Measurements from ENCODE around the gene UTS2R. TPM values are rescaled to one million over a fixed set of nuclear protein-coding genes. Genes with fewer than 3 reads are reported as not detected.

UTS2R gene
- total RNA-seq, 1 experiment from 2014 or later: not detected

GRCh38 chr17:82327289-82327688 is 44.3 kb upstream of the UTS2R start:
- DNase-seq (ENCODE audit: unreplicated experiment): no peak
- BruUV-seq (replicated peaks): no TSS peak
- Mint-ChIP-seq H3K4me3 (ENCODE audit: unreplicated experiment) (no peak overlapping the region), H3K27me3 (ENCODE audit: insufficient read depth, unreplicated experiment) (no peaks in the 10 kb centered on the region), H3K4me1 (ENCODE audit: insufficient read depth, unreplicated experiment) (no peaks in the 10 kb centered on the region), H3K9me3 (ENCODE audit: unreplicated experiment) (no peaks in the 10 kb centered on the region), H3K27ac (ENCODE audit: low read depth, unreplicated experiment) (no peak overlapping the region), H3K36me3 (ENCODE audit: insufficient read depth, unreplicated experiment) (no peaks in the 10 kb centered on the region)
- POLR2A ChIA-PET: no interaction called here
- TF ChIP-seq CTCF (IDR thresholded peaks at IDR 0.05; ENCODE audit: unreplicated experiment): no peak
- intact Hi-C loops (cut with micrococcal nuclease): no loop called here
- CTCF ChIA-PET: no interaction called here

GRCh38 chr17:82327757-82328140 is 43.8 kb upstream of the UTS2R start:
- CTCF ChIA-PET: no interaction called here
- intact Hi-C loops (cut with micrococcal nuclease): no loop called here

GRCh38 chr17:82328141-82328993 is 43.2 kb upstream of the UTS2R start:
- Mint-ChIP-seq H3K9me3 (ENCODE audit: unreplicated experiment) (no peaks in the 10 kb centered on the region), H3K4me1 (ENCODE audit: insufficient read depth, unreplicated experiment) (peaks cover 7% of the 10 kb centered on the region), H3K36me3 (ENCODE audit: insufficient read depth, unreplicated experiment) (no peaks in the 10 kb centered on the region), H3K27ac (ENCODE audit: low read depth, unreplicated experiment) (no peak overlapping the region), H3K27me3 (ENCODE audit: insufficient read depth, unreplicated experiment) (no peaks in the 10 kb centered on the region), H3K4me3 (ENCODE audit: unreplicated experiment) (no peak overlapping the region)
- intact Hi-C loops (cut with micrococcal nuclease): no loop called here
- BruUV-seq (replicated peaks): no TSS peak
- ChIA-PET POLR2A (interaction anchor here (0.5 kb wide), 1 partner anchor 35 kb away, joined by 4 read pairs; no protein-coding TSS in a partner anchor), CTCF (no interaction called here)
- TF ChIP-seq CTCF (IDR thresholded peaks at IDR 0.05; ENCODE audit: unreplicated experiment): no peak
- DNase-seq (ENCODE audit: unreplicated experiment): no peak

More at GRCh38 chr17:82327757-82328140, 43.8 kb upstream of the UTS2R start:
- DNase-seq (ENCODE audit: unreplicated experiment): no peak
- no TSS peak for BruUV-seq (replicated peaks)
- Mint-ChIP-seq H3K27ac (ENCODE audit: low read depth, unreplicated experiment) (no peak overlapping the region), H3K27me3 (ENCODE audit: insufficient read depth, unreplicated experiment) (no peaks in the 10 kb centered on the region), H3K9me3 (ENCODE audit: unreplicated experiment) (no peaks in the 10 kb centered on the region), H3K4me3 (ENCODE audit: unreplicated experiment) (no peak overlapping the region), H3K36me3 (ENCODE audit: insufficient read depth, unreplicated experiment) (no peaks in the 10 kb centered on the region), H3K4me1 (ENCODE audit: insufficient read depth, unreplicated experiment) (peaks cover 4% of the 10 kb centered on the region)
- POLR2A ChIA-PET: no interaction called here
- no peak for TF ChIP-seq CTCF (IDR thresholded peaks at IDR 0.05; ENCODE audit: unreplicated experiment)

GRCh38 chr17:82328994-82329507 is 42.5 kb upstream of the UTS2R start:
- H3K4me1 Mint-ChIP-seq (ENCODE audit: insufficient read depth, unreplicated experiment): peaks cover 7% of the 10 kb centered on the region
- DNase-seq (ENCODE audit: unreplicated experiment): no peak
- H3K9me3 Mint-ChIP-seq (ENCODE audit: unreplicated experiment): no peaks in the 10 kb centered on the region
- H3K36me3 Mint-ChIP-seq (ENCODE audit: insufficient read depth, unreplicated experiment): no peaks in the 10 kb centered on the region
- BruUV-seq (replicated peaks): no TSS peak
- H3K27ac Mint-ChIP-seq (ENCODE audit: low read depth, unreplicated experiment): no peak overlapping the region
- ChIA-PET CTCF (no interaction called here), POLR2A (interaction anchor here (0.5 kb wide), 1 partner anchor 35 kb away, joined by 4 read pairs; no protein-coding TSS in a partner anchor)
- H3K27me3 Mint-ChIP-seq (ENCODE audit: insufficient read depth, unreplicated experiment): no peaks in the 10 kb centered on the region
- TF ChIP-seq CTCF (IDR thresholded peaks at IDR 0.05; ENCODE audit: unreplicated experiment): no peak
- no peak overlapping the region for H3K4me3 Mint-ChIP-seq (ENCODE audit: unreplicated experiment)
- intact Hi-C loops (cut with micrococcal nuclease): no loop called here
